NOMO-1 treated with dmso at 0.1 percent for 144 hours (cell line): ENCODE data around the gene CHRDL2.

Experiments
- DNase-seq: peaks from one replicate; lab custom pipeline; 2025; ENCODE audit not compliant: unreplicated experiment; lab: John Stamatoyannopoulos, UW

The CHRDL2 gene

DNA sequence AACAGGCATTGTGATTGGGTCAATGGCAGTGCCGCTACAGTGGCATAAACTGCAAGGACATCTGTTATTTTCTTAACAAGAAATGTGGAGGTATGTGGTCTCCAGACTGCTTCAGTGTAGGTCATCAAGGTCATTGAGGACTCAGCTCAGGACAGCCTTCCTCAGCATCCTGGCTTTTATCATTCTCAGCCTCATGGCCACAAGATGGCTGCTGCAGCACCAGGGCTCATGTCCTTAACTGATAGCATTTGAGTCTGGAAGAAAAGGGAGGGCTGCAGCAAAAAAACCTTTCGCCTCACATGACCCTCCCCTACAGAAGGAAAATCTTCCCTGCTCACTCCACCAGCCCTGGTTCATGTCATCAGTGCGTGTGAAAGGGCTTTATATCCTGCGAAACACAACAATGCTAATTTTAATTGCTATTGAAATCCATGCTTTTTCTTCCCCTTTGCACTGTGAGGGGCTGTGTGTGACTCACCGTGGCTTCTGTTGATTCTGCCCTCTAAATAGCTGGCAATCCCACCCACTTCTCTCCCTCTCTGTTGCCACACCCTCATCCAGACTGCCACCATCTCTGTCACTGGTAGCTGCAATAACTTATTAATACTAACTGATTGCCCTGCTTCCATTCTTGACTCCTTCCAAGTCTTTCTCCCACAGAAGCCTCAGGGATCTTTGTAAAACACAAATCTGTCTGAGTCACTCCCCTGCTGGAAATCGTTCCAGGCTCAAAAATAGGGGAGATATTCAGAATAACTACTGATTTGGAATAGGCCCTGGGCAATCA is 43.8 kb downstream of the CHRDL2 start:
- DNase-seq = no peak

DNA sequence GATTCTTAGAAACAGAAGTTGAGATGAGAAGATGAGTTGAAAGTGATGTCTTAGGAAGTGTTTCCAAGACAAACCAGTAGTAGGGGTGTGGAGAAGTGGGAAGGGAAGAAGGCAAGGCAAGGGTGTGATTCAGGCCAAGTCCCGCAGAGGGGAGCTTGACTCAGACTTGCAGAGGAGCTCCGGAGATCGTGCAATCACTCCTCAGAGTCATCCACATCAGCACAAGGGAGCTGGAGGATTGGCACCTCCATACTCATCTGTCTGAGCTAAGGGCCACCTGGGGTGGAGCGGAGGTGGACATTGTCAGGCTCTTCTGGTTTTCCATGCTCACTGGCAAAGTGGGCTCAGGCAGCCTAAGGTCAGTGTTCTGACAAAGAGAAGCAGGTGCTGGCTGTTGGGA is 44.4 kb downstream of the CHRDL2 start:
- no peak for DNase-seq

DNA sequence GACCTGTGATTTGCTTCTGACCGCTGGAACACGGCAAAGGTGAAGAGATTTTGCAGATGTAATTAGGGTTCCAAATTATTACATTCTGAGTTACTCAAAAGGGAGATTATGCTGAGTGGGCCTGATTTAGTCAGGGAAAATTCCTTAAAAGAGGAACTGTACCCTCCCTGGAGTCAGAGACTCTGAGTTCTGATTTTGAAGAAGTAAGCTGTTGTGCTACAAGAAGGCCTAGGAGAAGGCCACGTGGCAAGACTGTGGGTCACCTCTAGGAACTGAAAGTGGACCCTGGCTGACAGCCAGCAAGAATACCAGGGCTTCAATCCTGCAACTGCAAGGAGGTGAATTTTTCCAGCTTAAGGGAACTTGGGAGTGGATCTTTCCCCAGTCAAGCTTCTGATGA is 45.3 kb downstream of the CHRDL2 start:
- DNase-seq = no peak

DNA sequence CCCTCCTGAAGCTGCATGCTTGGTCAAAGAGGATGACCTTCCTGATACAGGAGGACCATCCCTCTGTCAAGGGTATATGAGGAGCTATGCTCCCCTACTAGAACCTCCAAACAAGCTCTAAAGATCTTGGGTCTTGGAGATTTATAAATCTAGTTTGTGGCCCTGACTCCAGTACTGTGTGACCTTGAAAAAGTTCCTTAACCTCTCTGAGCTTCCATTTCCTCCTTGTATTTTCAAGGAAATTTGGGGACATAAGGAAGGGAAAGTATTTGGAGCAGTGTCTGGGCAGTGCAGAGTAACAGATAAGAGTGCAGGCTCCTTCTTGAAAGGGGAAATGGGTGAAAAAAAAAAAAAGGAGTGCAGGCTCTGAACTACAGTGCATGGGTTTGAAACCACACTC is 45.9 kb downstream of the CHRDL2 start:
- DNase-seq = no peak

DNA sequence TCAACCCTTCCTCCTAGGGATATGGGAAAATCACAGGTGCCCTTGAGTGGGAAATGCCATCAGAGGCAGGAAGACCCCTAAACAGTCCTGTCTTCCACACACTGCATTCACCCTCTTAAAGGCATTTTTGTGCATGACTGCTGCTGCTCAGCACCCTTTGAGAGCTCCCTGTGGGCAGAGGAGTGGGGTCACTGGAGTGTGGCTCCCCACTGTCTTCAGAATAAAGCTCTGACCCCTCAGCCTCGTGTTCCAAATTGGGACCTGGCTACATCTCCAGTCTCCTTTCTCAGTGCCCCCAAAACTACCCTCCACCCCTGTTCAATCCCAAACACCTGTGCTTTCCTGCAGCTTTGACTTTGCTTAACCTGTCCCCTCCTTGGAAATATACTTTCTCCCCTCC is 46.6 kb downstream of the CHRDL2 start:
- no peak for DNase-seq

DNA sequence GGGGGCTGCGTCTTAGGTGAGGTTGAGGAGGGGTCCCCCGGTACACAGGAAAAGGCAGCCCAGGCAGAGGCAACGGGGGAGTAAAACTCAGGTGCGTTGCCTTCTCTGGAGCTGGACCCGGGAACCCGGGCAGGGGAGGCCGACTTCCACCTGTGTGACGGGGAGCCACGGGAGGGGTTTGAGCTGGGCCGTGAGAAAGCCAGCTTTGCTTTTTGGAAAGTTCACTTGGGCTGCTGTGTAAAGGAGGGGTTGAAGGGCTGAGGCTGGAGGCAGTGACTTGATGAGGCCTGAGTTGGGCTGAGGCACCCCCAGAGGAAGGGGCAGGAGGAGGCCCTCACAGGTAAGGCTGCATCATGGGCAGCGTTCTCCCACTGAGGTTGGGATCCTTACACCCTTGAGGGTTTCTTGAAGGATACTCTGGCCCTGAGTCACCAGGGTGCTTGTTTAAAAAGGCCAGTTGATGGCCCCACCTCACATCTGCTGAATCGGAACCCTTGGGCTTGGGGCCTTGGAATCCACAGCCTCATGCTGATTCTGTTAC is 47.2 kb downstream of the CHRDL2 start:
- DNase-seq = no peak

DNA sequence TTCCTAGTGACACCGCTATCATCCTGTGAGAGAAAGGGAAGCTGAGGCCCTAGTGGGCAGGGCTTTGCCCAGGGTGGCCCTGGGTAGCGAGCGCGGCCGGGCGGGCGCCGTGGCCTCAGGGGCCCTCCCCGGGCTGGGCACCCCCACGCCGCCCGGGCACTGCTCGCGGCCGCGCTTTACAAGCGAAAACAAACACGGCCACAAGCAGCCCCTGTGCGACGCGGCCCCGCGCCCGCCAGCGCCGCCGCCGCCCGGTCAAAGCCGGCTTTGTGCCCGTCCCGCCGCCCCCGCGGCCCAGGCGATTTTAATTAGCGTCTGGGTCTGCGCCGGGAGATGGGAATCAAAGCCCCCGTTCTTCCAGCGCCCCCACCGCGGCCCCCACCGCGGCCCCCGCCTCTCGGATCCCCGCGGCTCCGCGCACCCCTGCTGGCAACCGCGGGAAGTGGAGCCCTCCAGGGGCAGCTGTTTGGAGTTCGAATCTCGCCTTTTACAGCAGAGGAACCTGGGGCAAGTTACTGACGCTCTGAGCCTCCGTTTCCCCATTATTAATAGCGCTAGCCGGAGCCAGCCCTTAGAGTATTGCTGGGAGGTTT is 47.9 kb downstream of the CHRDL2 start:
- DNase-seq = no peak

DNA sequence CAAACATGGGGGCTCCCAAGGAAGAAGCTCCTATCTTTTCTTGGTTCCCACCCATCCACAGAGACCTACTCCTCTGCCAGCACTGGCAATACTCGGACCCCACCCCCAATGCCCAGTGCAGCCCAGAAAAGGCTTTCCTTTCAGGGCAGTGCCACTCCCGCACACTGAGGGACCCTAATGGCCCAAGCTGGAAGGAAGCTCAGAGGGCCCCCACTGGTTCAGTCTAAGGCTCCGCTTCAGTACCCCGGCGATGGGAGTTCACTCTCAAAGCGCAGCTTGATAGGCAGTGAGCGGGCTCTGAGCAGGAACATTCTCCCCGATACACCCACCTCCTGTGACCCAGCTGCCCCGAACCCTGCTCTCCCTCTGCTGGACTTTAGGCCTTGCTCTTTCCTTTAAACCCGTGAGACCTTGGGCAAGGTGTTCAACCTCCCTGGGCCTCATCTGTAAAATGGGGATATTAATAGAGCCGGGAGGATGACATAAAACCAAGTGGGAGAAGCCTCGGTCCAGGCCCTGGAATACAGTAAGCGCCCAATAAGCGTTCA is 48.4 kb downstream of the CHRDL2 start:
- DNase-seq = no peak

DNA sequence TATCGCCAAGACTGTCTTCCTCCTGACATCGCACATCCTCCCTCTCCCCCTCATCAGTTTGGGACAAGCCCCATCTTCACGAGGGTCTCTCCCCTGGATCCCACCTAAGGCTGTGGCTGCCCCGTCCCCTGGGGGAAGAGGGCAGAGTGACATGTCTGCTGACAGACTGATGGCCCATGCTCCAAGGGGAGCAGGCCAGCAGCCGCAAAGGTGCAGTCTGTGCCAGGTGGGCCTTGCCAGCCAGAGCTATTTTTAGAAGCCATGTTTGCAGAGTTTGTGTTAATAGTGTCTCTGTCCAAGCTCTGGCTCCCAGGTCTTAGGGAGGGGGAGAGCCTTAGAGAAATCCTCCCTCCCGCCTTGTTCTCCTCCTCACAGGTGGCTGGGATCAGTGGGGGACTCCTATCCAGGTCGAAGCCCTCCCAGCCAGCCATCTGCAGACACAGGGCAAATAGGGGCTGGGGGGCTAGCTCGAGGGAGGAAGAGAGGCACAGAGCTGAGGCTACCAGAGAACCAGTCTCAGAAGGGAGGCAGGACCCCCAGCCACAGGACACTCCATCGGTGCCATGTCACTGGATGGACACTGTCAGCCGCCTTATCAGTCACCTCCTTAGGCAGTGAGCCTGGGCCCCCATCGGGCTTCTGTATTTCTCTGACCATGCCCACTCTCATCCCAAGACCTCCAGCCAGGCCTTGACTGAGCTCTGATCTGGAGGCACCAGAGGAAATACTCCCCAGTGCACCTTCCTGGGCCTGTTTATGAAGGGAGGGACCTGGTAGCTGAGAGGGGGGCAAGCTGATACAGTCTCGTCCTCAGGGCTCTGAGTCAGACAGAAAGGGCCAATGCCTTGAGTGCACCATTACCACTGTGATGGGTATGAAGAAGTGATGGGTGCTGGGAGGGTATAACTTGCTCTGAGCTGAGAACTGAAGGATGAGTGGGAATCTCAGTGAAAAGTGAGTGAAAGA is 49.3 kb downstream of the CHRDL2 start:
- DNase-seq = no peak

DNA sequence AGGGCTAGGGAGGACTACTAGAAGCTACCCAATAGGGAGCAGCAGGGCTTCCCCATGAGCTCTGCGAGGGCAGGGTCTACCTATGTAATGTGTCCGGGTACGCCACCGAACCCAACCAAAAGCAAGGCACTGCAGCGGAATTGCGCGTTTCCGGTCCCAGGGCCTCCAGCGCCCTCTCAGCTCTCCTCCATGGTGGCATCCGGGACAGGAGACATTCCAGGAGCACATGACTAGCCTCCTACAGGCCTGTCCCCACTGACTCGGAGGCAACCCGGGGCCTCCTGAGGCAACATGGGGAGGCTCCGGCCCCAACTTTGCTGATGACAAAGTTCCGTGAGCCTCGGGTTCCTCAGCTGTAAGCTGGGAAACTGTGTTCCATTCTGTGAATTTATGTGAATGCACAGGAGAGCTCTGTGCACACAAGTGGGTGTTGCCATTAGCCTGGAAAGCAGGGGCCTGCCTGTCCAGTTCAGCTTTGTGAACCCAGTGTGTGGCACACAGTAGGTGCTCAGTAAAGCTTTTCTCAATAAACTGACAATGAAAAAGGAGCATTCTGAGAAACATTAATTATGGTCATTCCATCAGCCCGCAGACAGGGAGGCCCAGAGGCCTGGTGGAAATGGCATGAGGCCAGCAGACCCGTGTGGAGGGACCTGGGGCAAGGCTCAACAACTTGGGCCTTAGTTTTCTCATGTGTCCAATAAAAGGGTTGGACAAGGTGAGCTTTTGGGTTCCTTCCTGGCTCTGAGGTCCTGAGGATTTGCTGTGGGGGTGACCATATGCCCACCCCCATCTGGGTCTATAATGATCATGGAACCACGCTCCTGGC is 50.3 kb downstream of the CHRDL2 start:
- DNase-seq = no peak

DNA sequence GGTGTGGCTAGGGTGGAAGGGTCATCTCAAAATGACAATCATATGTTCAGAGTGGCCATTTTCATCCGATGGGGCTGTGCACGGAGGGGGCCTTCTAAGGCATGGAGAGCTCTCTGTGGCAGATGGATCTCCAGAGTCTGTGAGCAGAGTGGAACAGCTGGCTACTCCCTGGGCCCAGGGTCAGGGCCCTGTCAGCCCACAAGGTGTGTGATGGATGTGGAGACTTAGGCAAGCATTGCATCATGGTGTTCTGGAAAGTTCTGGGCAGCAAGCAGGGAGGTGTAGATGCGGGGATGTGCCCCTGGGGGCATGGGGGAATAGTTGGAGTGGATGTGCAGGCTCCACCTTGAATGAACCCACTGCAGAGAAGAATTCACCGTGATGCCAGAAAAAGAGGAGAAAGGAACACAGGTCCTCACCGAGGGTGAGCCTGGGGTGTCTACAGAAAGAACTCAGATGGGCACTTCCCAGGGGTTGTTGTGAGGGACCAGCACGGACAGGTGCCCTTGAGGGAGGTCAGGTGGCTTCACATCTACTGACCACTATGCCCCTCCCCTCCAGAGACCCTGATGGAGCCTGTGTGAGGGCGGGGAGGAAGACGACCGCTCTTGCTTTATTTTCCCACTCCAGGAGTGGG is 51.1 kb downstream of the CHRDL2 start:
- no peak for DNase-seq

DNA sequence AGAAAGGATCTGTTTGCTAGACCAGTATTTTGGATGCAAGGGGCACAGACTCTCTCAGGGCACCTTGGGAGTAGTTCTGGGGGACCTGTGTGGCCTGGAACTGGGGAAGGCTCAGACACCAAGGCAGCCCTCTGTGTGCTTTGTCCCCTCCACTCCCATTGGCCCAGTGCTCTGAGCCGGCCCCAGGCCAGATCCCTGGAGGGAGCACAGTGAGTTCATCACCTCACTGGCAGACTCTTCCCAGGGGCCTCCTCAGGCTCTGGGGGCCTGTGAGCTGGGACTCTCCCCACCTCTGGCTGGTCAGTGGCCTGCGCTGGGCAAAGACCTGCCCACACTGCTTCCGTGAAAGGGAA is 51.7 kb downstream of the CHRDL2 start:
- no peak for DNase-seq

DNA sequence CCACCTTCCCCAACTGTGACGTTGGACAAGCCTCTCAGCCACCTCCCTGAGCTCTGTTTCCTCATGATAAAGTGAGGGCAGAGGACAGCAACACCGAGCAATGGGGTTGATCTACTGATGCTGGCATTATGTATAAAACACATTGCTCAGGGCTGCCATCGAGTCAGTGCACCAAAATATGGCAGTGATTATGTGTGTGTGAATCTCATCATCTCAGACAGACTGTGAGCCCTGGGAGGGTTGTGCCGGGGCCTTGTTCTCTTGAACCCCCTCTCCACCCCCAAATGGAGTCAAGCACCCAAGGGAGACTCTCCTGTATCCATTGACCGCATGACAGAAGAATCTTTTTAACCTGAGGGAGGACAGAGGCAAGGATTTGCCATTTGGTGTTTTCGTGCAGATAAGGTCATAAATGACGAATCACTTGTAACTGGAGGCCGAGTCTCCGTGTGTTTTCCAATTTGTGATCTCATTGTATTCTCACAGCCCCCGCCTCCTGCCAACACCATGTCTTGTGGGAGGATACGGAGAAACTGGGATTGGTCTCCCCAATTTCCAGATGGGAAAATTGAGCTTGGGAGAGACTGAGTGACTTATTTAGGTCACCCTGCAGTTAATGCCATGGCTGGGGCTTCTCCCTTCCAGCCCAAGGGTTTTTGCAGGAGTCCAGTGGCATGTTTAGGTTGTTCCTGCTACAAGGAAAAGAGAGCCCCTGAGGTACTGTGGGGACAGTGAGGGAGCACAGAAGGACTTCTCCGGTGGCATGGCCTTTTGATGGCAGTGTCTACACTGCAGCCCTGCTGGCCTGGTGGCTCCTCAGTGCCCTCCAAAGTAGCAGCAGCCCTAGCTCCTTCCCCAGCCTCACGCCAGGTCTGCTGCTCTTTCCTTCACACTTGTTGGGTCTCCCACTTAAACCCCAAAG is 52.4 kb downstream of the CHRDL2 start:
- DNase-seq = no peak

DNA sequence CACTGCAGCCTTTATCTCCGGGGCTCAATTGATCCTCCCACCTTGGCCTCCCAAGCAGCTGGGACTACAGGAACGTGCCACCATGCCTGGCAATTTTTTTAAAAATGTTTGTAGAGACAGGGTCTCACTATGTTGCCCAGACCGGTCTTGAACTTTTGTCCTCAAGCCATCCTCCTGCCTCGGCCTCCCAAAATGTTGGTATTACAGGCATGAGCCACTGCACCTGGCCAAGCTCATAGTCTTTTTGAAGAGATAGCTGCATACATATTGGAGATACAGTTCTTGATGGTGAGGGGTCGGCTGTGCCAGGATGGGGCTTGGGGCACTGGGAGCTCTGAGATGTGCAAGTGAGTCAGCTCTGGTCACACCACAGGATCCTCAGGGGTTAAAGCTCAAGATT is 53.2 kb downstream of the CHRDL2 start:
- DNase-seq = no peak

DNA sequence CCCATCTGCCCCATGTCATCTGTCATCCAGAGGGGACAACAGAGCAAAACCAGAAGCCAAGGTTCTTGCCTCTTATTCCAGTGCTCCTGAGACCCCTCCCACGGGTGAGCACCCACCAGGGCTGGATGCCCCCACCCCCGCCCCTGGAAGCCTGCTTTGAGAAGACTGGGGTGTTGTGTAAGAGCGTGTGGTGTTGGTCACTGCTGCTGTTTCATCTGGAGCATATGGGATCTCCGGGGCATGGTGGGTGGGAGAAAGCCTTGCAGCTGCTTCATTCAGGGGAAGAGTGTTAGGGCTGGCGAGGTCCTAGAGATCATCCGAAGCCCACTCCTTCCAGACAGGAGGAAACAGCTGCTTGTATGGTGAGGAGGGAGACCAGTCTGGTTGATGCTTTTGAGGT is 54.1 kb downstream of the CHRDL2 start:
- DNase-seq = no peak

DNA sequence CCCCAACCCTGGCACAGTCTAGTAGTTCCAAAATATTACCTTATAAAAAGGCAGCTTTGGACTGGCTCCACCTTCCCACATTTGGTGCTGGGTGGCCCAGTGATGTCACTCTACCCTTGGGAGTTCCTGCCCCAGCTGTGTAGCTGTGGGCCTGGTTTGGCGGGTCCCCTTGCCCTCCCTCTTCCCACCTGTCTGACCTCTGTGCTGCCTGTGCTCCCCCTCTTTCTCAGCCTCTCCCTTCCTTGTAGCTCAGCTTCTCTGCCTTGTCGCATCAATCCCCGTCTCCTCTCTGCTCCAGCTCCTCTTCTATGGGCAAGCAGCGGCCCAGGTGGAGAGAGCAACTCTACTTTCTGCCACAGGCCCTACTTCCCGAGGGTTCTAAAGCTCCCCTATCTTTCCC is 54.6 kb downstream of the CHRDL2 start:
- DNase-seq = no peak

DNA sequence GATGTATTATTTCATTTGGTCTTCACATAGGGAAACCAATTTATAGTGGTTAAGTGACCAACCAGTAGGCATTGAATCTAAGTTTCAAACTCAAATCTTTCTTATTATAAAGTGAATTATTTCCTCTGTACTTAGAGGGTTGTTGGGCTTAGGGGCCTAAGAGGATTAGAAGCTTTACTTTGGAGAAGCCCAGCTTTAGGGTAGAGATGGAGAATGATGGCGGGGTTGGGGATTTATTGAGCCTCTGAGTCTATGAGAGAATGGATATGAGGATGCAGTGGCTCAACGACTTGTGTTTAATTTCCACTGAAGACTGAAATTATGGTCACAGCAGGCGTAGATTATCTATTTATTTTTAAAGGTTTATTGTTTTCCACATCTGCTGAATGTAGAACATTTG is 55.5 kb downstream of the CHRDL2 start:
- no peak for DNase-seq

DNA sequence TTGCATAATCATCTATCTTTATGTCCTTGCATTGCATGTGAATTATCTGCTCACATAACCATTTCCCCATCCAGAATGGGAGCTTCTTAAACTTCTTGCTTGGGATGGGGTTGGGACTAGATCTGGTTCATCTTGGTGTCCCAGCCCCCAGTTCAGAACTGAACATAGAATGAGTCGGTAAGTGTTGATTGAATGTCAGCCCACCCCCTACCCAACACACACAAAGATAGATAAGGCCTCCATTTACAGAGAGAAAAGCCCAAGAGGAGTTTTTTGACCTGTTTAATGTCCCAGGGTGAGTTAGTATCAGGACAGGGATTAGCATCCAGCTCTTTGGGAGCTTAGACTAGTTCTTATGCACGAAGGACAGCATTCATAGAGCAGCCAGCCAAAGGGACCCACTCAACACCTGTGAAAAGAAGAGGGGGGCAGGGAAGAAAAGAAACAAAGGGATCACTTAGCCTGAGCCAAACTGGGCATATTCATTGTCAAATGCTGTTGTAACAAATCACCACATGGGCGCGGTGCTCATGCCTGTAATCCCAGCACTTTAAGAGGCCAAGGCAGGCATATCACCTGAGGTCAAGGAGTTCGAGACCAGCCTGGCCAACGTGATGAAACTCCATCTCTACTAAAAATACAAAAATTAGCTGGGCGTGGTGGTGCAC is 57.4 kb downstream of the CHRDL2 start:
- DNase-seq = no peak
